LNCAP (cell line): ENCODE results near the gene RHBDL1.
A peak's percentile ranks its signal among the peaks of the same experiment; 100 is the strongest.

Experiments used
- TF ChIP-seq, protein P1 (sequence below): fragments of 450-650 bp; IDR thresholded peaks from 2 replicates; pipeline ENCODE4 v1.5.1; 2017; ENCODE audit warnings: mild to moderate bottlenecking

The RHBDL1 gene

DNA sequence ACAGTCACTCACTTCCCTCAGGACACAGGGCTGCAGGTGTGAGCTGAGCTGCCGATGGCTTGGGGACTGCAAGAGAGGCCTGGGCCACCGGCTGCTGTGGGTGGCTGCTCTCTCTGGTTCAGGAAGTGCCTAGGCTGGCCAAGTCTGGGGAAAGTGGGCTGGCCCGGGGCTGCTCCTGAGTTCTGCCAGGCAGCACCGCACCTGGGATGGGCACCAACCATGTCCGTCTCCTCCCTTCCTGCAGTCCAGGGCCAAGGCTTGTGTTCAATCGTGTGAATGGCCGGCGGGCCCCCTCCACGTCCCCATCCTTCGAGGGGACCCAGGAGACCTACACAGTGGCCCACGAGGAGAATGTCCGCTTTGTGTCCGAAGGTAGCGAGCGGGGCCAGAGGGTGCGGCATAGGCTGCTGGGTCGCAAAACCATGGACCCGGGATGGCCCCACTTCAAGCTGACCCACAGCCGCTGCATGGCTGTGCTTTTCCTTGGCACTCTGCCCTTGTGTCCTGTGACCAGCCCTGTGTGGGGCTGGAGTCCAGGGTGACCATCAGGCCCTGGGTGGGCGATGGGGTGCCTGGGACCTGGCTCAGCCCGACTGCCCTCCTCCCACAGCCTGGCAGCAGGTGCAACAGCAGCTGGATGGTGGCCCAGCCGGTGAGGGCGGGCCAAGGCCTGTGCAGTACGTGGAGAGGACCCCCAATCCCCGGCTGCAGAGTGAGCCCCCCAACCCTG lies 28.1 kb upstream of the RHBDL1 start:
- TF ChIP-seq, protein P1, sequence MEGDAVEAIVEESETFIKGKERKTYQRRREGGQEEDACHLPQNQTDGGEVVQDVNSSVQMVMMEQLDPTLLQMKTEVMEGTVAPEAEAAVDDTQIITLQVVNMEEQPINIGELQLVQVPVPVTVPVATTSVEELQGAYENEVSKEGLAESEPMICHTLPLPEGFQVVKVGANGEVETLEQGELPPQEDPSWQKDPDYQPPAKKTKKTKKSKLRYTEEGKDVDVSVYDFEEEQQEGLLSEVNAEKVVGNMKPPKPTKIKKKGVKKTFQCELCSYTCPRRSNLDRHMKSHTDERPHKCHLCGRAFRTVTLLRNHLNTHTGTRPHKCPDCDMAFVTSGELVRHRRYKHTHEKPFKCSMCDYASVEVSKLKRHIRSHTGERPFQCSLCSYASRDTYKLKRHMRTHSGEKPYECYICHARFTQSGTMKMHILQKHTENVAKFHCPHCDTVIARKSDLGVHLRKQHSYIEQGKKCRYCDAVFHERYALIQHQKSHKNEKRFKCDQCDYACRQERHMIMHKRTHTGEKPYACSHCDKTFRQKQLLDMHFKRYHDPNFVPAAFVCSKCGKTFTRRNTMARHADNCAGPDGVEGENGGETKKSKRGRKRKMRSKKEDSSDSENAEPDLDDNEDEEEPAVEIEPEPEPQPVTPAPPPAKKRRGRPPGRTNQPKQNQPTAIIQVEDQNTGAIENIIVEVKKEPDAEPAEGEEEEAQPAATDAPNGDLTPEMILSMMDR, result no peak

DNA sequence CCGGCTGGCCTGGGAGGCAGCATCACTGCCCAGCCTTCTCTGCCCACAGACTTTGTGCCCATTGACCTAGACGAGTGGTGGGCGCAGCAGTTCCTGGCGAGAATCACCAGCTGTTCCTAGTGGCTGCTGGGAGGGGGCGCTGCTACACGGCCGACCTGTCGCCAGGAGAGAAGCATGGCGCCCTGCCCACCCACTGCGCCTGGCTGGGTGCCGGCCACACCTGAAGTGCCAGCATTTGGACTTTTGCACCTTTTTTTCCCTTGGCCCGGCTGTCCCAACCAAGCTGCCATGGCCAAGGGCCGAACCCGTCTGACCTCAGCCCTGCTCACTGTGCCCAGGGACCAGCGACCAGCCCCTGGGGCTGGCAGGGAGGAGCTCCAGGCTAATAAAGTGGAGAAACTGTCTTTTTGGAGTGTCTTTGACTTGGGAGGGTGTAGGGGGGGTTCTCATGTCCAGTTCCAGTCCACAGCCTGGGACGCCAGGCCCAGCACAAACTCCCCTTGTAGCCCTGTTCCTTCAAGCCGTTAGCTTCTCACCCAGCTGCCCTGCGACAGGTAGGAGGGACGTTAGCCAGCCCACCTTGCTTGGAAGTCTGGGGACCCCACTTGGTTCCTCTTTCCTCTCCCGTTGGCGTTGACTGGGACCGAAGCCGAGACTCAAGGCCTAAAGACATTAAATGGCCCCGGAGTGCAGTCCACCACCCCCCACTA lies 27.2 kb upstream of the RHBDL1 start:
- TF ChIP-seq, protein P1, result peak; percentile 86

DNA sequence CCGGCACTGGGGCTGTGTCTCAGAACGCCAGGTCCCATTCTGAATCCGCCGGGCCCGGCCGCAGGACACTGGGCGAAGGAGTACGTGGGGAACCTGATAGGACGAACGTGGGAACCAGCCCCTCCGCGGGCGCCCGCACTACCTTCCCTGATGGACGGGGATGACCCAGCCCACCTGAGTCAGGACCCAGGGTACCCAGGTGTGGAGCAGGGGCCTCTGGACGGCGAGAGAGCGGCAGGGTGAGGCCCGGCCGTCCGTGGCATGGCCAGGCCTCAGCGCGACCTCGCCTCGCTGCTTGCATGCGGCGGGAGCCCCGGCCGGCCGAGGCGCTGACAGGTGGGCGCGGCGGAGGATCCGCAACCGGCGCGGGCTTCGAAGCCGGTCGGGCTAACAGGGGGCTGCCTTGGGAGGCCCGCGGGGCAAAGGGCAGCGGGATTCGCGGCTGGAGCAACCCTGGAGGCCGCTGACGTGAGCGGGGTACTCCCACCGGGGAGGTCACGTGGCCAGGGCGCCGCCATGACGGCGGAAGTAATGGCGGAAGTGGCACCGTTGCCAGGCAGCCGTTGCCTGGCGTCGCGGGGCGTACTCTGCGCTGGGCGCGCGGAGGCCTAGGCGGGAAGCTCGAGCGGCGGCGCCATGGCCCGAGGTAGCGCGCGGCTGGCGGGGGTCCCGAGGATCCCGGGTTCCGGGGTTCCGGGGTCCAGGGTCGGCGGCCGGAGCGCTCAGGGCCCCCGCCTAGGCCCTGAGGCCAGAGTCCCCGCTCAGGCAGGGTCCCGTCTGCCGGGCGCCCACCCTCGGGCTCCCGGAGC lies 26.5 kb upstream of the RHBDL1 start, which contains the start of gene WDR90:
WDR90 (plus strand) TSS at position 585 of the 809 bp plus-strand sequence; CDS start at position 637, 52 bp downstream.
- TF ChIP-seq, protein P1, result no peak

DNA sequence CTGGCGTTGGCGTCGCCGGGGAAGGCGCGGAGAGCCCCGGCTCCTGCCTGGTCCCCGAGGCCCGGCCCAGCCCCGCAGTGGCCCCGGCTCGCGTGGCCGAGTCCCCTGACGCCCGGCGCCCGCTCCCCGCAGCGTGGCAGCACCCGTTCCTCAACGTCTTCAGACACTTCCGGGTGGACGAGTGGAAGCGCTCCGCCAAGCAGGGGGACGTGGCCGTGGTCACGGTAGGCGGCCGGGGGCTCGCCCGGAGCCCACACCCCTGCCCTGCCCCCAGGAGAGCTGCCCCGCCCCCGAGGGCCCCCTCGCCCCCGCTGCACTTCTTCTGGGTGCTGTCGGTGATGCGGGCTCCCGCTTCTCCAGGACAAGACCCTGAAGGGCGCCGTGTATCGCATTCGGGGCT lies 25.8 kb upstream of the RHBDL1 start:
- TF ChIP-seq, protein P1, result no peak

DNA sequence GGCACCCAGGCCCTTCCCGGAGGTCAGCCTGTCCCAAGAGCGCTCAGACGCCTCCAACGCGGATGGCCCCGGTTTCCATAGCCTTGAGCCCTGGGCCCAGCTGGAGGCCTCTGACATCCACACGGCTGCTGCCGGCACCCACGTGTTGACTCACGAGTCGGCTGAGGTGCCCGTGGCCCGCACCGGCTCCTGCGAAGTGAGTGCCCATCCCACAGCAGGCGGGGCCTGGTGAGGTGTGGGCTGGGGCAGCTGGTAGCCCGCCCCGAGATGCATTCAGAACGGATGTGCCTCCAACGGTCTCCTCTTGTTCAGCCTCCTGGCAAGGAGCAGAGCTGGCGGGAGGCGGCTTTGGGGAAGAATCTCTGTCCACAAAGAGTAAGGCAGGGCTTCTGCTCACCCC lies 23.6 kb upstream of the RHBDL1 start:
- TF ChIP-seq, protein P1, result no peak

DNA sequence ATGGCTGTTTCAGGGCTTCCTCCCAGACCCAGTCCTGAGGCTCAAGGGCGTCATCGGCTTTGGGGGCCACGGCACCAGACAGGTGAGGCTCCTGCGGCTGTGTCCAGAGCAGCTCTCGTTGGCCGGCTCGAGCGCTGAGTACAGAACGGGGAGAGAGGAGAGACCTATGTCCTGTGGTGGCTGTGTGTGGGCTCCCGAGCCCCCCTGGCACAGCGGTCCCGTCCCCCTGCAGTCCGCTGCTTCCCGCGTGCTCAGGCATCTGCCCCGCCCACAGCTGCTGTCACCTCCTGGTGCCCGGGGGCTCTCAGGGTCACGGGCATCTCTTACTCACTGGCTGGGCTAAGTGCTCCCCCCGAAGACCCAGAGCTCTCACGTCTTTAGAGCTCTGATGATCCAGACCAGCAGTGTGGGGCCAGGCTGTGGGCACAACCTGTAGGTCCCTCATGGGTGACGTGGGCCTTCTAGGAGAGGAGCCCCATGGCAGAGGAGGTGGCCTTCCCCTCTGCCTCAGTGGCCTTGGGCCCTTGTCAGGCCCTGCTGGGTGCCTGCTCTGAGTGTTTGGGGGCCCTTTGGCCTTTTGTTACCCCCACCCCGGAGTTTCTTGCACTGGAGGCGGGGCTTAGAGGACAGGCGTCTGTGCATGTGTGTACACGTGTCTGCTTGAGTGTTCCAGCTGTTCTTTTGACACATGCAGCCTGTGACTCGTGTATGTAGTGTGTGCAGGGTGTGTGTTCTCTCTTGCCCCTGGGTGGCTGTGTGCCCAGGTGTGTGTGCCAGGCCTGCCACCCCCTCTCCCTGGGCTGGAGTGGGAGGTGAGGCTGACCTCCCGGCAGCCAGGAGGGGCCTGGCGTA lies 22.8 kb upstream of the RHBDL1 start:
- TF ChIP-seq, protein P1, result no peak

DNA sequence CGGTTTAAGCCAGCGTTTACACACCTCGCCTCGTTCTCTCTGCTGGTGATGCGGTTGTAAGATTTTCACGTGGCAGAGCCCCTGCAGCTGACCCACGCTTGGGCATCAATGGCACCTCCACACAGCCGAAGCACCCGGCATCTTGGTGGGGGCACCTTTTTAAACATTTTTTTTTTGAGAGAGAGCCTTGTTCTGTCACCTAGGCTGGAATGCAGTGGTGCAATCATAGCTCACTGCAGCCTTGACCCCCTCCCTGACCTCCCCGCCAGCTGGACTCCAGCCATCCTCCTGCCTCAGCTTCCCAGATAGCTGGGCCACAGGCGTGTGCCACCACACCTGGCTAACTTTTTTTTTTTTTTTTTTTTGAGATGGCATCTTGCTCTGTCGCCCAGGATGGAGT lies 21.4 kb upstream of the RHBDL1 start:
- TF ChIP-seq, protein P1, result no peak
